SK-N-SH treated with all-trans-retinoic acid at 6 μM for 48 hours (cell line): ENCODE results near the gene TMC6.

Experiments
- ATAC-seq: fragments of 200-7000 bp; cut with Tn5 transposase; 3 replicates; pipeline ENCODE4 v1.9.1; 2020; ENCODE audit warnings: mild to moderate bottlenecking, moderate library complexity
- ARNTL ChIP-seq: fragments of 450-650 bp; formaldehyde crosslinking; IDR thresholded peaks from 2 replicates; pipeline ENCODE4 v1.5.0; 2020; ENCODE audit warnings: low read depth, mild to moderate bottlenecking, moderate library complexity, borderline replicate concordance
- BACH2 ChIP-seq: fragments of 250-450 bp; sonication (Bioruptor Pico); IDR thresholded peaks from 2 replicates; pipeline ENCODE4 v1.9.0; 2021; ENCODE audit warnings: mild to moderate bottlenecking, borderline replicate concordance
- CSDC2 ChIP-seq: fragments of 250-450 bp; sonication (Bioruptor Pico); IDR thresholded peaks from 2 replicates; pipeline ENCODE4 v1.5.0; 2020; ENCODE audit warnings: mild to moderate bottlenecking, moderate library complexity
- CSRNP3 ChIP-seq: fragments of 250-450 bp; sonication (Bioruptor Pico); IDR thresholded peaks from 2 replicates; pipeline ENCODE4 v1.5.1; 2021; ENCODE audit warnings: mild to moderate bottlenecking, moderate library complexity
- GLIS3 ChIP-seq: fragments of 250-450 bp; sonication (Bioruptor Pico); IDR thresholded peaks from 2 replicates; pipeline ENCODE4 v1.5.0; 2020; ENCODE audit warnings: mild to moderate bottlenecking, moderate library complexity
- ISL1 ChIP-seq: fragments of 250-450 bp; sonication (Bioruptor Pico); IDR thresholded peaks from 2 replicates; pipeline ENCODE4 v2.1.2; 2022; ENCODE audit warnings: mild to moderate bottlenecking, moderate library complexity
- OSR1 ChIP-seq: fragments of 250-450 bp; sonication (Bioruptor Pico); IDR thresholded peaks from 2 replicates; pipeline ENCODE4 v1.8.0; 2022; ENCODE audit warnings: moderate library complexity, mild to moderate bottlenecking, inconsistent platforms
- PPARA ChIP-seq: fragments of 250-450 bp; sonication (Bioruptor Pico); IDR thresholded peaks from 2 replicates; pipeline ENCODE4 v1.5.0; 2020; ENCODE audit warnings: mild to moderate bottlenecking, borderline replicate concordance
- RARB ChIP-seq: fragments of 250-450 bp; sonication (Bioruptor Pico); IDR thresholded peaks from 2 replicates; pipeline ENCODE4 v1.8.0; 2021; ENCODE audit warnings: mild to moderate bottlenecking, moderate library complexity
- SNAI2 ChIP-seq: fragments of 250-450 bp; sonication (Bioruptor Pico); IDR thresholded peaks from 2 replicates; pipeline ENCODE4 v1.5.0; 2020; ENCODE audit warnings: mild to moderate bottlenecking, moderate library complexity
- TCF4 ChIP-seq: fragments of 250-450 bp; sonication (Bioruptor Pico); IDR thresholded peaks from 2 replicates; pipeline ENCODE4 v1.8.0; 2021; ENCODE audit warnings: mild to moderate bottlenecking, moderate library complexity, borderline replicate concordance
- TOX ChIP-seq: fragments of 250-450 bp; sonication (Bioruptor Pico); IDR thresholded peaks from 2 replicates; pipeline ENCODE4 v1.8.0; 2021; ENCODE audit warnings: mild to moderate bottlenecking, moderate library complexity, borderline replicate concordance
- ZC3H10 ChIP-seq: fragments of 250-450 bp; sonication (Bioruptor Pico); IDR thresholded peaks from 2 replicates; pipeline ENCODE4 v1.5.1; 2021; ENCODE audit warnings: mild to moderate bottlenecking, moderate library complexity
- ZFP3 ChIP-seq: fragments of 250-450 bp; sonication (Bioruptor Pico); IDR thresholded peaks from 2 replicates; pipeline ENCODE4 v1.5.0; 2020; ENCODE audit warnings: mild to moderate bottlenecking, moderate library complexity
- ZFP30 ChIP-seq: fragments of 450-650 bp; formaldehyde crosslinking; IDR thresholded peaks from 2 replicates; pipeline ENCODE4 v1.5.0; 2022; ENCODE audit warnings: mild to moderate bottlenecking, moderate library complexity
- ZNF70 ChIP-seq: fragments of 450-650 bp; formaldehyde crosslinking; IDR thresholded peaks from 2 replicates; pipeline ENCODE4 v1.5.0; 2020; ENCODE audit warnings: mild to moderate bottlenecking, moderate library complexity
- TF ChIP-seq, protein P1 (sequence below): fragments of 250-450 bp; sonication (Bioruptor Pico); IDR thresholded peaks from 2 replicates; pipeline ENCODE4 v1.5.0; 2020; ENCODE audit warnings: mild to moderate bottlenecking, moderate library complexity
- TF ChIP-seq, protein P2 (sequence below): fragments of 250-450 bp; sonication (Bioruptor Pico); IDR thresholded peaks from 2 replicates; pipeline ENCODE4 v1.5.1; 2020; ENCODE audit warnings: low read depth, mild to moderate bottlenecking, moderate library complexity

The TMC6 gene

DNA sequence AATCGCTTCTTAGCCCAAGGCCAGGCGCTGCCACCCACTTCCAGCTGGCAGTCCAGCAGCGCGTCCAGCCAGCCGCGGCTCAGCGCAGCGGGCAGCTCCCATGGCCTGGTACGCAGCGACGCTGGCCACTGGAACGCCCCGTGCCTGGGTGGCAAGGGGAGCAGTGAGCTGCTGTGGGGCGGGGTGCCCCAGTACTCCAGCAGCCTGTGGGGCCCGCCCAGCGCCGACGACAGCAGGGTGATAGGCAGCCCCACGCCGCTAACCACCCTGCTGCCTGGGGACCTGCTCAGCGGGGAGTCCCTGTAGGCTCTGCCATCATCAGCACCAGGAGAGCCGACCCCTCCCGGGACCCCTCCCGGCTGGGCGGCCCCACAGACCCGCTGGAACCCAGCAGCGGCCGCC is 24.0 kb downstream of the TMC6 start:
- ATAC-seq: no peak
- TF ChIP-seq ZNF70 (CRISPR knock-in tag) (no peak), TOX (no peak), ISL1 (CRISPR knock-in tag) (no peak), BACH2 (CRISPR knock-in tag) (no peak), ZFP3 (CRISPR knock-in tag) (no peak), ZFP30 (no peak), GLIS3 (no peak), OSR1 (CRISPR knock-in tag) (no peak), SNAI2 (CRISPR knock-in tag) (no peak), ZC3H10 (CRISPR knock-in tag) (no peak)
- TF ChIP-seq, protein P1, sequence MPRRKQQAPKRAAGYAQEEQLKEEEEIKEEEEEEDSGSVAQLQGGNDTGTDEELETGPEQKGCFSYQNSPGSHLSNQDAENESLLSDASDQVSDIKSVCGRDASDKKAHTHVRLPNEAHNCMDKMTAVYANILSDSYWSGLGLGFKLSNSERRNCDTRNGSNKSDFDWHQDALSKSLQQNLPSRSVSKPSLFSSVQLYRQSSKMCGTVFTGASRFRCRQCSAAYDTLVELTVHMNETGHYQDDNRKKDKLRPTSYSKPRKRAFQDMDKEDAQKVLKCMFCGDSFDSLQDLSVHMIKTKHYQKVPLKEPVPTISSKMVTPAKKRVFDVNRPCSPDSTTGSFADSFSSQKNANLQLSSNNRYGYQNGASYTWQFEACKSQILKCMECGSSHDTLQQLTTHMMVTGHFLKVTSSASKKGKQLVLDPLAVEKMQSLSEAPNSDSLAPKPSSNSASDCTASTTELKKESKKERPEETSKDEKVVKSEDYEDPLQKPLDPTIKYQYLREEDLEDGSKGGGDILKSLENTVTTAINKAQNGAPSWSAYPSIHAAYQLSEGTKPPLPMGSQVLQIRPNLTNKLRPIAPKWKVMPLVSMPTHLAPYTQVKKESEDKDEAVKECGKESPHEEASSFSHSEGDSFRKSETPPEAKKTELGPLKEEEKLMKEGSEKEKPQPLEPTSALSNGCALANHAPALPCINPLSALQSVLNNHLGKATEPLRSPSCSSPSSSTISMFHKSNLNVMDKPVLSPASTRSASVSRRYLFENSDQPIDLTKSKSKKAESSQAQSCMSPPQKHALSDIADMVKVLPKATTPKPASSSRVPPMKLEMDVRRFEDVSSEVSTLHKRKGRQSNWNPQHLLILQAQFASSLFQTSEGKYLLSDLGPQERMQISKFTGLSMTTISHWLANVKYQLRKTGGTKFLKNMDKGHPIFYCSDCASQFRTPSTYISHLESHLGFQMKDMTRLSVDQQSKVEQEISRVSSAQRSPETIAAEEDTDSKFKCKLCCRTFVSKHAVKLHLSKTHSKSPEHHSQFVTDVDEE (CRISPR knock-in tag): no peak

- ATAC-seq: no peak
- TF ChIP-seq OSR1 (CRISPR knock-in tag) (no peak), RARB (CRISPR knock-in tag) (no peak), PPARA (CRISPR knock-in tag) (no peak), GLIS3 (no peak), TOX (no peak), SNAI2 (CRISPR knock-in tag) (no peak), CSRNP3 (no peak)
- TF ChIP-seq, protein P1 (CRISPR knock-in tag): no peak
- TF ChIP-seq, protein P2, sequence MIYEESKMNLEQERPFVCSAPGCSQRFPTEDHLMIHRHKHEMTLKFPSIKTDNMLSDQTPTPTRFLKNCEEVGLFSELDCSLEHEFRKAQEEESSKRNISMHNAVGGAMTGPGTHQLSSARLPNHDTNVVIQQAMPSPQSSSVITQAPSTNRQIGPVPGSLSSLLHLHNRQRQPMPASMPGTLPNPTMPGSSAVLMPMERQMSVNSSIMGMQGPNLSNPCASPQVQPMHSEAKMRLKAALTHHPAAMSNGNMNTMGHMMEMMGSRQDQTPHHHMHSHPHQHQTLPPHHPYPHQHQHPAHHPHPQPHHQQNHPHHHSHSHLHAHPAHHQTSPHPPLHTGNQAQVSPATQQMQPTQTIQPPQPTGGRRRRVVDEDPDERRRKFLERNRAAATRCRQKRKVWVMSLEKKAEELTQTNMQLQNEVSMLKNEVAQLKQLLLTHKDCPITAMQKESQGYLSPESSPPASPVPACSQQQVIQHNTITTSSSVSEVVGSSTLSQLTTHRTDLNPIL: no peak
Measured at GRCh38 chr17:78103311-78103710, 25.2 kb downstream of the TMC6 start.

DNA sequence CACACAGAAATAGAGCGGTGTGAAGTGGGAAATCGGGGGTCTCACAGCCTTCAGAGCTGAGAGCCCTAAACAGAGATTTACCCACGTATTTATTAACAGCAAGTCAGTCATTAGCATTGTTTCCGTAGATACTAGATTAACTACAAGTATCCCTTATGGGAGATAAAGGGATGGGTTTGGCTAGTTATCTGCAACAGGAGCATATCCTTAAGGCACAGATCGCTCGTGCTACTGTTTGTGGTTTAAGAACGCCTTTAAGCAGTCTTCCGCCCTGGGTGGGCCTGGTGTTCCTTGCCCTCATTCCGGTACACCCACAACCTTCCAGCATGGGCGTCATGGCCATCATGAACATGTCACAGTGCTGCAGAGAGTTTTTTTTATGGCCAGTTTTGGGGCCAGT is 27.0 kb downstream of the TMC6 start:
- no peak for ATAC-seq
- TF ChIP-seq, protein P1 (CRISPR knock-in tag): no peak
- TF ChIP-seq BACH2 (CRISPR knock-in tag) (no peak), ZFP30 (no peak), CSRNP3 (no peak), CSDC2 (CRISPR knock-in tag) (no peak), ISL1 (CRISPR knock-in tag) (no peak), GLIS3 (no peak), TCF4 (no peak), ARNTL (no peak), TOX (no peak)
